ENCODE data around the gene LMBRD1. TPM values are rescaled to one million over a fixed set of nuclear protein-coding genes. Genes with fewer than 3 reads are reported as not detected.

The LMBRD1 gene
- 36.2 and 36.8 TPM in 2 replicates for total RNA-seq

GRCh38 chr6:69796642-69797390, at the start of gene LMBRD1:
Gene LMBRD1 (minus strand): TSS chr6:69797010. CDS start chr6:69796881, 129 bp downstream.
- DNase-seq (ENCODE audit: insufficient read length, low spot score, missing footprints) = peak; percentile 96
- Histone ChIP-seq H3K27ac (ENCODE audit: low read depth, low read length) (peak within 1 kb of the TSS; percentile 51), H3K79me2 (ENCODE audit: insufficient read depth, low read length) (peaks cover 34% of the 10 kb centered on the region), H4K20me1 (ENCODE audit: insufficient read depth, low read length) (peaks cover 3% of the 10 kb centered on the region), H3K27me3 (ENCODE audit: insufficient read depth, low read length) (no peaks in the 10 kb centered on the region), H3K9me3 (ENCODE audit: low read depth, low read length) (no peaks in the 10 kb centered on the region), H2AFZ (ENCODE audit: low read length) (peak within 1 kb of the TSS; percentile 95), H3K4me1 (ENCODE audit: insufficient read depth, low read length) (peaks cover 7% of the 10 kb centered on the region), H3K4me2 (ENCODE audit: insufficient read depth, low read length) (peak within 1 kb of the TSS; percentile 92), H3K36me3 (ENCODE audit: insufficient read depth, low read length) (no peaks in the 10 kb centered on the region), H3K4me3 (ENCODE audit: insufficient read depth, low read length) (peak within 1 kb of the TSS; percentile 83)
- TF ChIP-seq CTCF (IDR thresholded peaks at IDR 0.05; ENCODE audit: extremely low read depth, low read depth, low read length) = peak; percentile 60

GRCh38 chr6:69846312-69846711, 49.5 kb upstream of the LMBRD1 start:
- Histone ChIP-seq H3K4me2 (ENCODE audit: insufficient read depth, low read length) (no peak overlapping the region), H3K27ac (ENCODE audit: low read depth, low read length) (no peak overlapping the region), H2AFZ (ENCODE audit: low read length) (no peak overlapping the region), H4K20me1 (ENCODE audit: insufficient read depth, low read length) (no peaks in the 10 kb centered on the region), H3K36me3 (ENCODE audit: insufficient read depth, low read length) (no peaks in the 10 kb centered on the region), H3K4me3 (ENCODE audit: insufficient read depth, low read length) (no peak overlapping the region), H3K27me3 (ENCODE audit: insufficient read depth, low read length) (no peaks in the 10 kb centered on the region), H3K79me2 (ENCODE audit: insufficient read depth, low read length) (no peaks in the 10 kb centered on the region), H3K9me3 (ENCODE audit: low read depth, low read length) (no peaks in the 10 kb centered on the region), H3K4me1 (ENCODE audit: insufficient read depth, low read length) (no peaks in the 10 kb centered on the region)
- no peak for TF ChIP-seq CTCF (IDR thresholded peaks at IDR 0.05; ENCODE audit: extremely low read depth, low read depth, low read length)
- DNase-seq (ENCODE audit: insufficient read length, low spot score, missing footprints) = no peak

- no peaks in the 10 kb centered on the region for H3K4me1 ChIP-seq (ENCODE audit: insufficient read depth, low read length)
- H4K20me1 ChIP-seq (ENCODE audit: insufficient read depth, low read length) = no peaks in the 10 kb centered on the region
- no peak for TF ChIP-seq CTCF (IDR thresholded peaks at IDR 0.05; ENCODE audit: extremely low read depth, low read depth, low read length)
- H3K27me3 ChIP-seq (ENCODE audit: insufficient read depth, low read length) = no peaks in the 10 kb centered on the region
- H2AFZ ChIP-seq (ENCODE audit: low read length) = no peak overlapping the region
- no peak overlapping the region for H3K4me3 ChIP-seq (ENCODE audit: insufficient read depth, low read length)
- H3K4me2 ChIP-seq (ENCODE audit: insufficient read depth, low read length) = no peak overlapping the region
- H3K36me3 ChIP-seq (ENCODE audit: insufficient read depth, low read length) = no peaks in the 10 kb centered on the region
- H3K79me2 ChIP-seq (ENCODE audit: insufficient read depth, low read length) = no peaks in the 10 kb centered on the region
- H3K9me3 ChIP-seq (ENCODE audit: low read depth, low read length) = no peaks in the 10 kb centered on the region
- H3K27ac ChIP-seq (ENCODE audit: low read depth, low read length) = no peak overlapping the region
- DNase-seq (ENCODE audit: insufficient read length, low spot score, missing footprints) = no peak
These were observed 46.4 kb upstream of the LMBRD1 start for GRCh38 chr6:69843189-69843588.

GRCh38 chr6:69841862-69842261, 45.1 kb upstream of the LMBRD1 start:
- Histone ChIP-seq H3K27ac (ENCODE audit: low read depth, low read length) (no peak overlapping the region), H3K79me2 (ENCODE audit: insufficient read depth, low read length) (no peaks in the 10 kb centered on the region), H3K27me3 (ENCODE audit: insufficient read depth, low read length) (no peaks in the 10 kb centered on the region), H3K9me3 (ENCODE audit: low read depth, low read length) (no peaks in the 10 kb centered on the region), H3K4me2 (ENCODE audit: insufficient read depth, low read length) (no peak overlapping the region), H3K4me3 (ENCODE audit: insufficient read depth, low read length) (no peak overlapping the region), H4K20me1 (ENCODE audit: insufficient read depth, low read length) (no peaks in the 10 kb centered on the region), H3K4me1 (ENCODE audit: insufficient read depth, low read length) (no peaks in the 10 kb centered on the region), H3K36me3 (ENCODE audit: insufficient read depth, low read length) (no peaks in the 10 kb centered on the region), H2AFZ (ENCODE audit: low read length) (no peak overlapping the region)
- no peak for TF ChIP-seq CTCF (IDR thresholded peaks at IDR 0.05; ENCODE audit: extremely low read depth, low read depth, low read length)
- DNase-seq (ENCODE audit: insufficient read length, low spot score, missing footprints) = no peak

All from osteoblast (primary cell).